Activated CD4-positive, alpha-beta T cell treated with anti-CD3 and anti-CD28 coated beads, Interleukin-2, amount 10 ng/mL, durations not matched to agents 7 days and 5 days (primary cell): ENCODE measurements around the gene CREBL2. TPM values are rescaled to one million over a fixed set of nuclear protein-coding genes. Genes with fewer than 3 reads are reported as not detected.

ENCODE experiments used
- CTCF ChIA-PET: fragments of 350-600 bp; sonication (Branson Sonifier 250); formaldehyde crosslinking; loops from one replicate; lab custom pipeline; 2021; ENCODE audit warnings: antibody characterized with exemption; lab: Charles Lee
- POLR2A ChIA-PET: fragments of 350-600 bp; sonication (Branson Sonifier 250); formaldehyde crosslinking; loops from one replicate; lab custom pipeline; 2021; ENCODE audit warnings: antibody characterized with exemption; lab: Charles Lee
- DNase-seq: peaks from one replicate; pipeline ENCODE4 v3.0.0-alpha.2; 2020
- H3K27ac Mint-ChIP-seq: one replicate; pipeline ENCODE4 v1.8.0; 2021; ENCODE audit warnings: mild to moderate bottlenecking, moderate library complexity, mixed read lengths
- H3K27me3 Mint-ChIP-seq: one replicate; pipeline ENCODE4 v1.8.0; 2021; ENCODE audit warnings: mixed read lengths
- H3K36me3 Mint-ChIP-seq: one replicate; pipeline ENCODE4 v1.8.0; 2021; ENCODE audit warnings: low read depth, mixed read lengths
- H3K4me1 Mint-ChIP-seq: one replicate; pipeline ENCODE4 v1.8.0; 2021; ENCODE audit warnings: mixed read lengths
- H3K4me3 Mint-ChIP-seq: one replicate; pipeline ENCODE4 v1.8.0; 2021; ENCODE audit warnings: mild to moderate bottlenecking, moderate library complexity, mixed read lengths
- H3K9me3 Mint-ChIP-seq: one replicate; pipeline ENCODE4 v1.8.0; 2021; ENCODE audit warnings: mixed read lengths
- total RNA-seq, 2 experiments: library from RNA; stranded (reverse); gene quantifications; one replicate each; pipeline ENCODE4 v1.2.3, GENCODE V29; 2021

Gene CREBL2
- total RNA-seq, 2 experiments from 2014 or later = 18.2 to 21.2 TPM

GRCh38 chr12:12686472-12686871 lies 74.8 kb downstream of the CREBL2 start:
- no peak overlapping the region for H3K4me3 Mint-ChIP-seq
- peaks cover 2% of the 10 kb centered on the region for H3K9me3 Mint-ChIP-seq
- no peak for DNase-seq
- H3K36me3 Mint-ChIP-seq = peaks cover 19% of the 10 kb centered on the region
- no peak overlapping the region for H3K27ac Mint-ChIP-seq
- H3K27me3 Mint-ChIP-seq = no peaks in the 10 kb centered on the region
- ChIA-PET POLR2A (no interaction called here), CTCF (interaction anchor here (0.6 kb wide), 1 partner anchor 9 kb away, joined by 3 read pairs; no protein-coding TSS in a partner anchor)
- H3K4me1 Mint-ChIP-seq = peaks cover 25% of the 10 kb centered on the region

GRCh38 chr12:12686925-12687324 lies 75.2 kb downstream of the CREBL2 start:
- peaks cover 27% of the 10 kb centered on the region for H3K4me1 Mint-ChIP-seq
- CTCF ChIA-PET = interaction anchor here (0.6 kb wide), 1 partner anchor 10 kb away, joined by 3 read pairs; no protein-coding TSS in a partner anchor
- H3K27me3 Mint-ChIP-seq = no peaks in the 10 kb centered on the region
- POLR2A ChIA-PET = no interaction called here
- H3K36me3 Mint-ChIP-seq = peaks cover 21% of the 10 kb centered on the region
- H3K4me3 Mint-ChIP-seq = no peak overlapping the region
- H3K27ac Mint-ChIP-seq = no peak overlapping the region
- no peak for DNase-seq
- H3K9me3 Mint-ChIP-seq = peaks cover 2% of the 10 kb centered on the region

- no peak overlapping the region for H3K27ac Mint-ChIP-seq
- CTCF ChIA-PET = interaction anchor here (1.0 to 1.7 kb wide), 5 partner anchors 44 to 116 kb away, joined by 3 to 5 read pairs (median 4); no protein-coding TSS in a partner anchor
- peaks cover 27% of the 10 kb centered on the region for H3K36me3 Mint-ChIP-seq
Observed at GRCh38 chr12:12689647-12690300, 78.1 kb downstream of the CREBL2 start.

GRCh38 chr12:12691549-12691948 lies 79.9 kb downstream of the CREBL2 start:
- Mint-ChIP-seq H3K4me1 (peaks cover 56% of the 10 kb centered on the region), H3K36me3 (peaks cover 34% of the 10 kb centered on the region), H3K27ac (no peak overlapping the region), H3K27me3 (no peaks in the 10 kb centered on the region), H3K4me3 (no peak overlapping the region), H3K9me3 (peaks cover 2% of the 10 kb centered on the region)
- ChIA-PET CTCF (interaction anchor here (1.7 kb wide), 1 partner anchor 49 kb away, joined by 4 read pairs; no protein-coding TSS in a partner anchor), POLR2A (no interaction called here)
- no peak for DNase-seq

More at GRCh38 chr12:12689647-12690300, 78.1 kb downstream of the CREBL2 start:
- POLR2A ChIA-PET = no interaction called here
- peaks cover 43% of the 10 kb centered on the region for H3K4me1 Mint-ChIP-seq
- H3K4me3 Mint-ChIP-seq = no peak overlapping the region
- no peak for DNase-seq
- peaks cover 2% of the 10 kb centered on the region for H3K9me3 Mint-ChIP-seq
- no peaks in the 10 kb centered on the region for H3K27me3 Mint-ChIP-seq

DNA sequence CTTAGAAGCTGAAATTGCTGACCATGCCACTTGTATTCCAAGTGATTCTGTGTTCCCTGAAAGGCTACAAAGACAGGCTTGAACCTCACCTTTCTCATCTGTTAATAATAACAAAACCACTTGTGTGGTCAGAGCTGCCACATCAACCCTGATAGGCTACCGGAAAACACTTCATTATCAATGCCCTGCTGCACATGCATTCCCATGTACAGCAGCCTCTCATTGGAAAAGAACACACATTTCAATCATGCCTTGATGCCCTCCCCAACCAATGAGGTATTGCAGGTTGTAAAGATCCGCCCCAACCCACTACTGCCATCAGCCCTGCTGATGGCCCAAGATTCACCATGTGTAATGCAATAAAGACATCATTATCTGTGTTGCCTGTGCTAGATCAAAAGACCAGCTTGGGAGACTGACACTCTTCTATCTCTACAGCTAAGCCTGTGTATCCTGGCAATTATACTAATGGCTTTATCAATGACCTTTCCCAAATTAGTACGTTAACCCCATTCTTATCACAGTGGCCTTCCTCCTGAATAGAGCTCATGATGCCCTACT lies 81.5 kb downstream of the CREBL2 start:
- no peak for DNase-seq
- Mint-ChIP-seq H3K9me3 (peaks cover 2% of the 10 kb centered on the region), H3K27me3 (no peaks in the 10 kb centered on the region), H3K4me3 (no peak overlapping the region), H3K27ac (no peak overlapping the region), H3K4me1 (peaks cover 67% of the 10 kb centered on the region), H3K36me3 (peaks cover 27% of the 10 kb centered on the region)
- ChIA-PET CTCF (interaction anchor here (0.8 to 1.4 kb wide), 4 partner anchors 47 to 336 kb away, joined by 3 to 4 read pairs (median 3); no protein-coding TSS in a partner anchor), POLR2A (no interaction called here)

Other genes with a start within 250 kb of the CREBL2 start
- gene DUSP16, start 49.0 kb upstream of the CREBL2 start, total RNA-seq = 10 to 100 TPM; 33.6 to 35.9 TPM
- gene GPR19, start 84.3 kb downstream of the CREBL2 start, total RNA-seq = 1 to 10 TPM; 7.7 to 9.3 TPM
- gene CDKN1B, start 105.5 kb downstream of the CREBL2 start, total RNA-seq = 100 to 1,000 TPM; 105 to 117 TPM
- gene APOLD1, start 173.8 kb downstream of the CREBL2 start, total RNA-seq = 10 to 100 TPM; 14.4 to 15.5 TPM
- gene DDX47, start 201.5 kb downstream of the CREBL2 start, total RNA-seq = 10 to 100 TPM; 54.5 to 59.0 TPM